GM19240 (cell line): ENCODE measurements around the gene GFPT2.

Experiments used
- DNase-seq: peaks from one replicate; pipeline ENCODE4 v3.0.0; 2011; ENCODE audit warnings: low spot score; ENCODE audit not compliant: insufficient read length

GFPT2 gene

DNA sequence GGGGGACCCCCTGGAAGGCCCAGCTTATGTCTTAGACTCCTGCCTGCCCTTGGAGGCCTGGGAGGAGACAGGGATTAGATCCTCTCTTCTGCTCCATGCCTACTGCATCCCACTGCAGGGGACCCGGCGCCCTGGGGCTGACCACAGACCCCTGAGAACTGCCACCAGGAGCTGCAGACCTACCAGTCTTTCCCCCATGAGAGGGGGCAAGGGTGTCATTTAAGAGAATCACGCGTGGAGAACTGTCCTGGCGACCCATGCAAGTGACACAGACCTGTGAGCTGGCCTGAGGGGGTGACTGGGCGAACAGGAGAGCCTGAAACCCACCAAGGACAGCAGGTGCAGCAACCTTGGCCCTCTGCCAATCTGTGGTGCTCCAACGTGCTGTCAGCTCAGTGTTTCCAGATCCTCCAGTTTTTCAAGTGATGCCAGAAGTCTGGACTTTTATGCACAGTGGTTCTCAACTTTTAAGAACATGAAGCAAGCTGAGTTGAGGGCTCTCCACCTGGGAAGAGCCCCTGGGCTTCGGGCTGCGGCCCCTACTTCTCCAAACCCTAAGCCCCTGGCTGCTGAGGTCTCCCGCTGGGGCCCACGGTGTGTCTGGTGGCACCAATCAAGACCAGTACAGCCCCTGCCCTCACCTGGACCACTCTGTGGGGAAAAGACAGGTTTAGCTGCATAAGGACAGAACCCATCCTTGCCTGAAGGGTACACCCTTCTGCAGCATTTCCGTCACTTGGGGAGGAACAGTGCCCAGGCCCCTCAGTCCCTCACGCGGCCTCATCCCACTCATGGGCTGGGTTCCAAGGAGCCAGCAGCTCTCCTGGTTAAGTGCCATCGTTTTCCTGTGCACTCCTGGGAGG is 18.2 kb downstream of the GFPT2 start:
- no peak for DNase-seq

DNA sequence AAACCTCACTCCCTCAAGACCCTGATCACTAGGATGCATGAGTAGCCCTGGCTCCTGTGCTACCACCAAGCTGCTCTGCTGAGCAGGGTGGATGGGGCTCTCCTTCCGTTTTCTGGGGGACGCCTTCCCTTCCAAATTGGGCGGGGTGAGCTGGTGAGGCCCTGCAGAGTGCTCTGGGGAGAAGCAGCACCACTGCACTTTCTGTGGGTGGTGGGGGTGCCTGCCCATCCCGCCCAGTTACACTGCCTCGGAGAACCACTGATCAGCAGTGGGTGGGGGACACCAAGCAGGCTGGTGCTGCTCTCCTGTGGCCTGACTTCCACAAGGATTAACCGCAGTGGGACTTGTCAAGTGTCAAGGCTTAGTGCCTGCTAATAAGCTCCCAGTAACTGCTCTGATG is 19.0 kb downstream of the GFPT2 start:
- DNase-seq, result no peak

DNA sequence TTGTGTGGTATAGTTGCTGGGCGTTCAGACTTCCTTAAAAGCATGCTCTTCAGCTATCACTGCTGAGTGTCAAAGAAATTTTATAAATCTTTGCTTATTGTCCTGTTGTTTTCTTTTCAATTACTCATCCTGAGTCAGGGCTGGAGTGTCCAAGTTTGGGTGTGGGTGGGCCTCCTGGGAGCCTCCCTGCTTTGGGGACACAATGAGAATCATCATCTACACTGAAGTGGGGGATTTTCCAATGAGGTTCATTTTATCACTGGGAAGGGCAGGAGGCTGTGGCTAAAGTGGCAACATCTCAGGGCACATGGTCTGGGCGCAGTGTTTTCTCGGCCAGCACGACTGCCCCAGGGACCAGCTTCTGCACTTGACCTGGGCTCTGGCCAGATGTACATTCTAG is 19.5 kb downstream of the GFPT2 start:
- DNase-seq, result no peak

DNA sequence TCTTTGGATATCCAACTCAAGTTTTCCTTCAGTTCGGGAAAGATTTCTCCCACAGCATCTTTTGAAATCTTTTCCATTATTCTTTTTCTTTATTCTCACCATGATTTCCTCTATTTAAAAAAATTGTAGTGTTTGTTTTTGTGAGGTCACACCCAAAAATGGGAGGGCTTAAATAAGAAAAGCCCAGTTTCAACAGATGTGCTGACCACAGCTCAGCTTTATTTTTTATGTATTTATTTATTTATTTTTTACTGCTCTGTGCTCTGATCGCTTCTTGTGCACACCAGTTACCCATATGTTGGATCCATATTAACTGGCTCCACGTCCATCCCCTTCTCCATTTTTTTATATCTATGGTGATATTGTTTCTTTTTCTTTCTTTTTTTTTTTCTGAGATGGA is 20.3 kb downstream of the GFPT2 start:
- DNase-seq, result no peak

DNA sequence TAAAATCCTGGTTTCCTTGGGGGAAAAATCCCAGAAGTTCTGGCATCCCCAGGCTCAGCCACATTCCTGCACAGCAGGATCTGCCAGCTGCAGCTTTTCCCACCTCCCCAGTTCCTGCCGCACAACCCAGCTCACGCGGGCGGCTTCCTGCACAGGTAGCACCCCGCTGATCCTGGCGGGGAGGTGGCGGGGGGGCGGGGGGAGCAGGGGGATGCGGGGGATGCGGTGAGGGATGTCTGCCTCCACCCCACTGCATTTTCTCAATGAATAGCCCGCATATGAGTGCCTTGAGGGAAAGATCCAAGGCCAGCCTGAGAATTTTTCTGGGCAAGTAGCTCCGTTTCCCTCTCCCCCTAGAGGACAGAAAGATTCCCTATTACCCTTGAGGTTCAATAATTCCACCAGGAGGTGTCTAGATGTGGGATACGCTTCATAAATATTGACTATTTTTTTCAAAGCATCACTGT is 21.1 kb downstream of the GFPT2 start:
- no peak for DNase-seq

DNA sequence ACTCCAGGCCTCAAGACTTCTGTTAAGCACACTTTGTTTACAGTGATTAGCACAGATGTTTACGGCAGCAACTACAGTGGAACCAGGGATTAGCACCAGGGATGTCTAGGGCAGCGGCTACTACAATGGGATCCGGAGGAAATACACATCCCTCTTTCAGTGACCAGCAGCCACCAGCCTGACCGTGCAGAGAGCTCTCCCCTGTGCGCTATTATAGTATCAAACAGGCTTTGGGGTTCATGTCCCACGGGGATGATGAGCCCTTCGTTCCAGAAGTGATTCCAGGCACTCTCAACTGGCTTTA is 21.5 kb downstream of the GFPT2 start:
- no peak for DNase-seq

DNA sequence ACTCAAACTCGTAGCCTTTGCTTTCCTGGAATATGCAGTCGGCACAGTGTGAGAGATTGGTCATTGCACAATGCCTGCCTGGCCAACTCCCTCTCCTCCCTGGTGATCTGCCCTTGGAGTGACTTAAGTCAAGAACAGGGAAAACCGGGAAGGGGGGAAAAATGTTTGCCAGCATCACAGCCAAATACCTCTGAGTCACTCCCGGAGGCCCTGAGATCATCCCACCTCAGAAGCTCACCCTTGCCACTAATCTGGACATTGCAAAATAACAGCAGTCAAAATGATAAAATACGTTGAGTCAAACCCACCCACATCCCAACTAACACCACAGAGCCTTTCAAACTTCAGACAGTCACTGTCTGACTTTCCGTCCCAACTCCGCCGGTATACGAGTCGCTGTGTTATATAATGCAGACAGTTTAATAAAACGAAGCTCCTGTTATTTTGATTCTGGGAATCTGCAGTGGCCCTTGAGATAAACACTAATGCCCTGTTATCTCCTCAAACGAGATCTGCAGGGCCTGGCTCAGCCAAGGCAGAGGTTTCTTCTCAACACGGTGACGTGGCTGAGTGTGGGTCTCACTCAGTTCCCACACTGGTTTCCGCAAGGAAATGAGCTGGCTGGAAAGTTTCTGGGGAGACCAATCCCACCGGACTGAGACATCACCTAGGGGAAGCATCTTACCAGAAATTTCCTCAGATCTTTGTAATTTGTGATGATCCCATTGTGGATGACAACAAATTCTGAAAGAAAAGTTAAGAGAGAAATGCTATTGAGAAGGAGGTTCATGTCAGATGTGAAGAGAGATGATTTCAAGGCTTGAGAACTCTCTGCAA is 22.1 kb downstream of the GFPT2 start:
- DNase-seq, result no peak

DNA sequence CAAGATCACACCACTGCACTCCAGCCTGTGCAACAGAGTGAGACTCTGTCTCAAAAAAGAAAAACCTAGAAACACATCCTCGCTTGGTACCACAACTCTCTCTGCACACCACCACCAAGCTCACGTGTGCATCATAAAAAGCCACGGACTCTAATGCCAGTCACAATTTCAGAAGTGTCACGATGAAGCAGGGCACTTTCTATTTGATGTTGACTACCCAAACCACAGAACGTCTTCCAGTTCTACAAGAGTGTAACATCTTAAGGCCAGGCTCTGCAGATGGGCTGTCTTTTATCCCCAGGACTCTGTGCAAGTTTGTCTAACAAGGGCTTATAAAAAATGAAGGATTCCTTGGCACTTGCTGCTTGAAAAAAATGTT is 22.9 kb downstream of the GFPT2 start:
- no peak for DNase-seq

DNA sequence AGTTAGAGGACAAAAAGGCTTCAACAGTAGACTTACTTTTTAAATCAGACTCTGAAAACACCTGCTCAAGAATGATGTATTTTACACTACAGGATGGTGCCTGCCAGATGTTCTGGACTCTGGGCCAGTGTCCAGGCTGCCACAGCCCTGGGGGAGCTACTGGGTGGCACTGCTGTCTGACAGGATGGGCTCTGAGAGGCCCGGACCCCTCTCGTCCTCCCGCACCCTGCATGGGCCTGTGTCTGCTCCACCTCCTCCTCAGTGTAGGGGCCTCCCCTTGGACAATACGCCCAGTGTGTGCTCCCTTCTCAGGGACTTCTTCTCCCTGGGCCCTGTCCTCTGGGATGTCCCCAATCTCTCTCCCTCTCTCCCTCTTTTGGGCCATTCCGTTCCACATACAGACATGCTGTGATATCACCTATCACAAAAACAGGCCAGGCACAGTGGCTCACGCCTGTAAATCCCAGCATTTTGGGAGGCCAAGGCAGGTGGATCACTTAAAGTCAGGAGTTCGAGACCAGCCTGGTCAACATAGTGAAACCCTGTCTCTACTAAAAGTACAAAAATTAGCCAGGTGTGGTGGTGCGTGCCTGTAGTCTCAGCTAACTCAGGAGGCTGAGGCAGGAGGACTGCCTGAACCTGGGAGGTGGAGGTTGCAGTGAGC is 23.4 kb downstream of the GFPT2 start:
- DNase-seq, result no peak

DNA sequence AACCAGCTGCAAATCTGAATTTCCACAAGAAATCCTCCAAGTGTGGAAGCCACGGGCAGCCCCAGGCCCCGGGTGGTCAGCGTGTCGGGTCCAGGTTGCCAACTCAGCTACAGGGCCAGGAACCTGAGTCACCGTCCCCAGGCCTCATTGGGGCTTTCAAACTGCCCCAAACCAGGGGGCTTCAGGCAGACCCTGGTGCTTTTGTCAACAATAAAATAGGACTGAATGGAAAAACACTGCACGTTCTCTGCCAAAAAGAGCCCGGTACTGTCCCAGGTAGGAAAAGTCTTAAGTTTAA is 24.0 kb downstream of the GFPT2 start:
- DNase-seq, result no peak

DNA sequence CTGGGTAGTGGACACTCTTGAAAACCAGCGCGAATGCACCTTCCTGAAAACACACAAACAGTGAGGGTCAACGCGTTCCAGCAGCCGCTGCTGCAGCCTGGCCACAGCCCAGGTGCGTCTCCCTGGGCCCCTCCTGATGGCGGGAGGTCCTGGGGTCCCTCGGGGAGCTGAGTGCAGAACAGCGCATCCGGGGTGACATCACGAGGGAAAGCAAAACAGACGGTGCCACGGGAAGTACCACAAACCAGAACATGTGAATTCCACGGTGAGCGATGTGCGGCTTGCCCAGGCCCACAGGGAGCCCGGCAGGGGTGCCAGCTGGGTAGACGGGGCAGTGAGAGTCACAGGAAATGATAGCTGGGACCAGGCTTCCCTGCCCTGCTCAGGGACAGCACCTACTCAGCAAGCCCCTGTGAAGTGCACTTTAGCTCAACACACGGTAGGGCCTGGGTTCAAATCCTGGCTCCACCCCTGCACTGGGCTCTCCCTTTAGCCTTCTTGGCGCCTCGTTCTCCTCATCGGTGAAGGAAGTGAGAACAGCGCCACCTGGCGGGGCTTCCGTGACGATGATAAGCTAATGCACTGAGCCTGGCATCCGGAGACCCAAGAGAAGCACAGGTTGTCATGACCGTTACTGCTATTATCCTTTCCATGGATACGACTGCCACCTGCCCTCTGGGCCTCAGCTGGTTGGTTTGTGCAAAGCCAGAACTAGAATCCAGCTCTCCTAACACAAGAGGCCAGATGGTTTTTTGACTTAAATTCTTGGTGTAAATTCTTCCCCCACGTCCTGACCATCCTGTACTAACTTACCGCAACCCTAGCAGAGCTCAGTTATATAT is 24.6 kb downstream of the GFPT2 start:
- DNase-seq, result peak; percentile 76

DNA sequence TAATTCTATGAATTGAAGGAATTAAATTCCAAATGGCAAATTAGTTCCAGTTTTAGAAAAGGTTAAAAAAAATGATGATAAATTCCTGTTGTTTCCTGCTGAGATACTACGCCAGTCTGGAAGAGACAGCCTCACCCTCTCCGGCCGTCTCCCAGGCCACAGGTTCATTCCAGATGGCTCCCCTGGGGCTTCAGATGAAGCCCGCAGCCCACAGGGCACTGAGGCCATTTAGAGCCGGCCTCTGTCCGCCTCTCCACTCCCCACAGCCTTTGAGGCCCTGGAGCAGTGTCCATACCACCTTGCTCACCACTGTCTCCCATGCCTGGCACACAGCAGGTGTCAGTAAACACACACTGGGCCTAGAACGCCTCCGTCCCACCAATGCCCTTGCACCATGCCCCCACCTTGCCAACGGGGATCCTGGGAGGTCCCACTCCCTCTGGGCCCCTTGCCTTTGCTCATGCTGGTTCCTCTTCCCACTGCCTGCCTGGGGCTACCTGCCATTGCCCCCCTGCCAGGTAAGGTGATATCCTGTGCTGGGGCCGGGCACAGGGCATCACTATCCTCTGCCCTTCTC is 26.1 kb downstream of the GFPT2 start:
- no peak for DNase-seq

DNA sequence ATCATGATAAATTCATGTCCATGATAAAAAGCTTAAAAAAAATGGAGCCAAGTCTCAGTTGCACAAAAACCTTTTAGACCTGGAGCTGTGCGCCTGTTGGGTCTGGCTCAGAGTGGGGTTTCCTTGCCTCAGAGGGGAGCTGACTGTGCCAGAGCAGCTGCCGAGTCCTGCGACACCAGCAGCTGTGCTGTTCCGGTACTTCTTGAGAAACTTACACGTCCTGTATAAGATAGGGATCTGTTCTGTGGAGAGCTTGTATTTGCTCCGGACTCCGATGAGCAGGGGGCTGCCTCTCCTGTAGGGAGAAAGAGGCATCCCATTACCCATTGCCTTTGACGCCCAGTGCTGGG is 28.6 kb downstream of the GFPT2 start:
- no peak for DNase-seq

DNA sequence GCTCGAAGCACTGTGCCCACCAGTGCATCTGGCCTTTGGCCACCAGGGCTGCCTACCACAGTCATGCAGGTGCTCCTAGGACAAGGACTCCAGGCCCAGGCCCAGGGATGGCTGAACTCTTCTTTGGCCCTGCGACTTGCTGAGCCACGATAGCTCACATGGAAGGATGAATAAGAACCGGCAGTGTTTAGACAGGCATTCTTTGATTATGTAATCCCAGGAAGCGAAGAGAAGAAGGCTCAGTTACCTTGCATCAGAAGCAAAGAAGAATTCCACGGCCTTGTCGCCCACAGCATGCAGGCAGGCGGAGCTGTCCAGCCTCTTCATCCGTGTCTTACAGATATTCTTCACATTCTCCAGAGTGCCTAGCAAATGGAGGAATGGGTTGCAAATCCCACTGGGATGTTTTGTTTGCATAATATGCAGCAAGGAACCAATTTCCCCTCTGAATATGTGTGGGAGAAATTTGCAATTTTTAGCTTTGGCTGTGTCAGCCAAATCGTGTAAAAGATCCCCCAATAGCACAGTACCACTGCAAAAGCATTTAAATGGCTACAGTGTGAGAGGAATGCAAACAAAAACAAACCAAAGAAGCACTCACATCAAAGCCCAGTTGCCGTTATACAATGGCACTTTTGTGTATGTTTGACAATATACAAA is 29.1 kb downstream of the GFPT2 start:
- DNase-seq, result no peak

DNA sequence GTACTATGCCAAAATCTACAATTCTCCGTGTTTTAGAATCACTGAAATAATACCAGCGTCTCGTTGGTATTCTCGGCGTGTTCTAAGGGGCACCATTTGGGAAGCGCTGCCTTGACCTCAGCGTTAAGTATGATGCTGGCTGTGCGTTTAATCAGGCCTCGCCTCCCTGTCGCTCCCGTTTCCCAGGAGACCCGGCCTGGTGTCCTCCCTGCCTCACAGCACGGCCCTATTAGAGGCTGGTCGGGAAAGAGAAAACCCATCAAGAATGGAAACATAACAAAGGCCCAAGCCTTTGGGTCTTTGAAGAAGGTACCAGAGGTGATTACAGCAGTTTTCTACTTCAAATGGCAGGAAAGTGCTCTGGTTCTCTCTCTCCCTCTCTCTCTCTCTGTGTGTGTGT is 30.0 kb downstream of the GFPT2 start:
- DNase-seq, result no peak

DNA sequence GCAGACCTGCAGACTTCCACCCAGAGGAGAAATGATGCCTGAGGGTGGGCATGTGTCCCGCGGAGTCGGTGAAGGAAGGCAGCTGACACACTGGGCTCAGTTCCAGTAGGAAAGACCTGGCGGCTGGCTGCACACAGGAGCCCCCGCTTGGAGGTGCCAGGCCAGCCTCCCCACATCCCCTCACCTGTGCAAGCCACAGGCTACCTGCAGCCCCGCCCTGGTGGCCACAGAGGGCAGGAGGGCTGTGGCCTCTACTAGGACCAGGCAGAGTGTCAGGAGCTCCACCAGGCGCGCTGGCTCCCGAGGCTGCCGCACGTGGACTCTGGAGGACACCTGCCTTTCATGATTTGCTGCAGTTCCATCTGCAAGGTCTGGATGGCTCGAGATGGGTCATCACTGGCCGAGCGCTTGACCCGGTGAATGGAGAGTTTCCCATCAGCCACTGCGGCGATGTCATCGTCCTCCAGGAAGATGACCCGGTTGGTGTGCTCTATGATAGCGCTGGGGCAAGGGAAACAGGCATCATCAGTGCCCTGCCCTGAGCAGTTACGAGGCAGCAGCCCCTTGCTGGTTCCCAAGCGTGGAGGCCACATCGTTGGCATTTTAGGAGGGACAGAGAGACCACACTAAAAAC is 34.6 kb downstream of the GFPT2 start:
- no peak for DNase-seq

DNA sequence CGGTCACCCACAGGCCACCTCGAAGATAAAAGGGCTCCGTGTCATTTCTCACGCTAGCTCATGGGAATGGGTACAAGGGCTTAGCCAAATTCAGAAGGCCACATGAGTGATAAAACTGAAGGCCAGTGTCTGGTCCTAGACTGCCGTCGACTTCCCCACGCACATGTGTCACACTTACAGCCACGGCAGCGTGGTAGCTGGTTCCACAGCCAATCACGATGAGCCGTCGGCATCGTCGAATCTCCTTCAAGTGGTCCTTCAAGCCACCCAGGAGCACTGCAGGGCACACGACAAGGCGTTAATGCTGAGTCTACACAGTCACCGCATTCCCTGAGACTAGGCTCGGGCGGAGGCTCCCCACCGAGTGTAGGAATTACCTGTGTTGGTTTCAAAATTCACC is 36.5 kb downstream of the GFPT2 start:
- no peak for DNase-seq

DNA sequence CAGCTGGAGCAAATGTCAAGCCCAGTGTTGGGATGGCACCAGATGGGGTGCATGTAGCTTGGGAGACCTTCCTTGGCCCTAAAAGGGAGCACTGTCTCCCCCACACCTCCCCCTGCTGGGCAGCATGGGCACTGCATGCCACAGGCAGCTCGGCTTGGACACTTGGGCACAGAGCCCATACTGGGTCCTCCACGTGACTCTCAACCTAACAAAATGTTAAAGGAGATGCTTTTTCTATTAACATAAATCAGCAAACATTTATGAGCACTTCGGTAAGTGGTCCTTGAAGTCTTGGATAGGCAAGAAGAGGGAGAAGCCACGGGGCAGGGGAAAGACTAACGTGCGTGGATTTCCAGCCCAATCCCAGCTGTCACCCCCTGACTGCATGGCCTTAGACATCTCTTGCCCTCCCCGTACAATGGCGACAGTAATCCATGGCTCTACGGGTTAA is 37.3 kb downstream of the GFPT2 start:
- peak; percentile 71 for DNase-seq

DNA sequence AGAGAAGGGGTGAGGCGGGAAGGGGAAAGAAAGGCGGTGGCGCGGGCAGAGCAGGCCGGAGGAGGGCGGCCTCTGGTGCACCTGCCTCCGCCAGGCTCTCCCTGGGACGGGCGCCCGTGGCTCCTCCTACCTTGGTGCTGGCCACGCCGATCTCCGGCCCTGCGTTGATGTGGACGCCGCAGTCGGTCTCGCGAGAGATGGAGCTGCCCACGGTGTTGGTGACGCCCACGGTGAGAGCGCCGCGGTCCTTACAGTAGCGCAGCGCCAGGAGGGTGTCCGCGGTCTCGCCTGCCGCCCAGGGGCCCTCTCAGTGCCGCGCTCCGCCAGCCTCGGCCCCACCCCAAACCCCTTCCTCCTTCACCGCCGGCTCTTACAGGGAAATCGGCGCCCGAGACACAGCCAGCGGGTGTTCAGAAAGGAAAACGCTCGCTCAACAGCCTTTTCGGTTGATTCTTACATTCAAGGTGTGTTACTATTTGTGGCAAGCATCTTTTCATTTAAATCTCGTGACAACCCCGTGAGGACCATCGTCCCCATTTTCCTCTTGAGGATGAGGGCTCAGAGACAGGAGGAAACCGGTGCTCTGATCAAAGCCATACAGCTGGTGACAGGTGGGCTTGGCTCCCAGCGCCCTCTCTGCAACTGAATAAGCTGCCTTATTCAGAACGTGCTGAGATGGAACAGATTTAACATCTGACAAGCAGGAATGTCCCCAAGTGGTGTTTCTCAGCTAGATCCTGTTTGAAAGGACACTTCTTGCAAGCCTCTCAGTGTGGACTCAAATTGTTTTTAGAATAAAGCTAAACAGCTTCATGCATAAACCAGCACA is 39.2 kb downstream of the GFPT2 start:
- DNase-seq, result no peak
